OCI-LY3 (cell line): ENCODE measurements around the gene KRTAP9-8.

ENCODE experiments used
- EZH2phosphoT487 ChIP-seq: fragments of 200-600 bp; shearing (Covaris generic); IDR thresholded peaks from 2 replicates; pipeline ENCODE4 v1.6.1; 2018; ENCODE audit warnings: antibody characterized with exemption, mixed run types, low read depth
- TF ChIP-seq, protein P1 (sequence below): fragments of 200-600, 300-600 bp; sonication (generic); IDR thresholded peaks from 2 replicates; pipeline ENCODE4 v1.5.1; 2014; ENCODE audit warnings: antibody characterized with exemption, low read length, low read depth

DNA sequence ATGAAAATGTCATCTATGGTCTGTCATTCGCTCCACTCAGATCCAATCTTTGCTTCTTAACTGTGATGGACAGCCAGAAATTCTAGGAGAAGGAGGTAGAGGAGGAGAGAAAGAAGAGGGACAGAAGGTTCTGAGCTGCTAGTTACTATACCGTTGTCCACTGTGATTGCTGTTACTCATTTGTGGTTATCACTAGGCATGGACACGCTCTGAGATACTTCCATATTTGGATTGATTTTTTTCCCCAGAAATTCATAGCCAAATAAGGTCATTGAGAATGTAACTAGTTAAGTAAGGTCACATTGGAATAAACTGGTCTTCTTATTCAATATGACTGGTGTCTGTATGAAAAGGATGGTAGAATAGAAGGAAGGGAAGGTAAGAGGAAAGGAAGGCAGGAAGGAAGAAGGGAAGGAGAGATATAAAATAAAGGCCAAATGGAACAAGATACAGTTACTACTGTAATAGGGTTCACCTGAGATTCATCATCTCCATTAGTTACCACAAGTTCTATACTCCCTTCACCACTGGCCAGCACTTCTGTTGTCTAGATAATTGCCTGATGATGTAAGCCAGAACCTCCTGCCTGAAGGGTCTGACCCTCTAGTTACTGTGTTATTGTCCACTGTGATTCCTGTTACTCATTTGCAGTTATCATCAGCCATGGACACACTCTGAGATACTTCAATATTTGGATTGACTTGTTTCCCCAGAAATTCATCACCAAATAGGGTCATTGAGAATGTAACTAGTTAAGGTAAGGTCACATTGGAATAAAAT is 40.6 kb downstream of the KRTAP9-8 start:
- TF ChIP-seq, protein P1, sequence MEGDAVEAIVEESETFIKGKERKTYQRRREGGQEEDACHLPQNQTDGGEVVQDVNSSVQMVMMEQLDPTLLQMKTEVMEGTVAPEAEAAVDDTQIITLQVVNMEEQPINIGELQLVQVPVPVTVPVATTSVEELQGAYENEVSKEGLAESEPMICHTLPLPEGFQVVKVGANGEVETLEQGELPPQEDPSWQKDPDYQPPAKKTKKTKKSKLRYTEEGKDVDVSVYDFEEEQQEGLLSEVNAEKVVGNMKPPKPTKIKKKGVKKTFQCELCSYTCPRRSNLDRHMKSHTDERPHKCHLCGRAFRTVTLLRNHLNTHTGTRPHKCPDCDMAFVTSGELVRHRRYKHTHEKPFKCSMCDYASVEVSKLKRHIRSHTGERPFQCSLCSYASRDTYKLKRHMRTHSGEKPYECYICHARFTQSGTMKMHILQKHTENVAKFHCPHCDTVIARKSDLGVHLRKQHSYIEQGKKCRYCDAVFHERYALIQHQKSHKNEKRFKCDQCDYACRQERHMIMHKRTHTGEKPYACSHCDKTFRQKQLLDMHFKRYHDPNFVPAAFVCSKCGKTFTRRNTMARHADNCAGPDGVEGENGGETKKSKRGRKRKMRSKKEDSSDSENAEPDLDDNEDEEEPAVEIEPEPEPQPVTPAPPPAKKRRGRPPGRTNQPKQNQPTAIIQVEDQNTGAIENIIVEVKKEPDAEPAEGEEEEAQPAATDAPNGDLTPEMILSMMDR = no peak
- TF ChIP-seq EZH2phosphoT487 = no peak
